ENCODE results near the gene LCTL.
A peak's percentile ranks its signal among the peaks of the same experiment; 100 is the strongest.
"Not testable (repeated sequence)": the region's sequence is repeated elsewhere in the genome, so short reads cannot be mapped to it uniquely, and the experiment has no call there.

Gene LCTL

DNA sequence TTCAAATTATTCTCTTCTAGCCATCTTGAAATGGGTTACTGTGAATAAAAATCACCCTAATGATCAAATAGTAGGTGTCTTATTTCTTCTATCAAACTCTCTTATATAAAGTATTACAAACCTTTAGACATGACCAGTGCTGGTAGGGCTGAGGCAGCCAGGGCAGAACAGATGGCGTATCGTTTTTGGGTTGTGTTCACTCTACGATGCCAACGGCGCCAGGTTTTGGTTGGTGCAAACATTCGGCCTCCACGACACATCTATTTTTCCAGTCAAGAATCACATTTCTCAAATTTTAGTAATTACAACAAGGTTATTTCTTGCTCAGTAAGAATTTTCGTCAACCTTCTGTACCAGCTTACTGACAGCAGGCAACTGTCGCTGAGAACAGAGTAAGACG lies 63.3 kb downstream of the LCTL start:
- Histone ChIP-seq H3K27ac (ENCODE audit: low read depth, low read length, poor library complexity, severe bottlenecking) (peak overlapping the region; percentile 86), H3K36me3 (ENCODE audit: insufficient read depth, low read length) (peaks cover 65% of the 10 kb centered on the region), H3K9me2 (ENCODE audit: low read depth, low read length) (no peaks in the 10 kb centered on the region), H3K27me3 (ENCODE audit: insufficient read depth, low read length) (no peaks in the 10 kb centered on the region), H3K9ac (ENCODE audit: low read length) (peak overlapping the region; percentile 89), H4K20me1 (ENCODE audit: insufficient read depth, low read length) (no peaks in the 10 kb centered on the region), H3K4me2 (ENCODE audit: low read length) (peak overlapping the region; percentile 95), H3K79me2 (ENCODE audit: insufficient read depth, low read length) (peaks cover 47% of the 10 kb centered on the region), H3F3A (ENCODE audit: insufficient read depth, low read length) (peaks cover 31% of the 10 kb centered on the region), H2AFZ (ENCODE audit: low read length) (no peak overlapping the region), H3K4me3 (ENCODE audit: low read depth, low read length, poor library complexity, severe bottlenecking) (peak overlapping the region; percentile 96), H3K9me3 (ENCODE audit: low read length) (no peaks in the 10 kb centered on the region), H3K4me1 (ENCODE audit: insufficient read depth, low read length, severe bottlenecking) (peaks cover 42% of the 10 kb centered on the region)
- TF ChIP-seq CTCF (IDR thresholded peaks at IDR 0.05; ENCODE audit: low read length) = no peak
- TF ChIP-seq EZH2 (IDR thresholded peaks at IDR 0.05; ENCODE audit: borderline replicate concordance, low read length) = no peak

GRCh38 chr15:66500346-66500745 lies 65.5 kb downstream of the LCTL start:
- H3K79me2 ChIP-seq (ENCODE audit: insufficient read depth, low read length) = peaks cover 35% of the 10 kb centered on the region
- H3F3A ChIP-seq (ENCODE audit: insufficient read depth, low read length) = peaks cover 31% of the 10 kb centered on the region
- not testable (repeated sequence) for H3K9me3 ChIP-seq (ENCODE audit: low read length); H3K9me2 ChIP-seq (ENCODE audit: low read depth, low read length); H4K20me1 ChIP-seq (ENCODE audit: insufficient read depth, low read length); H2AFZ ChIP-seq (ENCODE audit: low read length); H3K27me3 ChIP-seq (ENCODE audit: insufficient read depth, low read length); H3K4me2 ChIP-seq (ENCODE audit: low read length); H3K4me3 ChIP-seq (ENCODE audit: low read depth, low read length, poor library complexity, severe bottlenecking); H3K9ac ChIP-seq (ENCODE audit: low read length); H3K27ac ChIP-seq (ENCODE audit: low read depth, low read length, poor library complexity, severe bottlenecking)
- peaks cover 79% of the 10 kb centered on the region for H3K36me3 ChIP-seq (ENCODE audit: insufficient read depth, low read length)
- peaks cover 42% of the 10 kb centered on the region for H3K4me1 ChIP-seq (ENCODE audit: insufficient read depth, low read length, severe bottlenecking)

- Histone ChIP-seq H3K4me1 (ENCODE audit: insufficient read depth, low read length, severe bottlenecking) (peaks cover 41% of the 10 kb centered on the region), H3K9me3 (ENCODE audit: low read length) (no peaks in the 10 kb centered on the region), H3K9me2 (ENCODE audit: low read depth, low read length) (no peaks in the 10 kb centered on the region), H3F3A (ENCODE audit: insufficient read depth, low read length) (peaks cover 27% of the 10 kb centered on the region), H3K27me3 (ENCODE audit: insufficient read depth, low read length) (no peaks in the 10 kb centered on the region), H3K79me2 (ENCODE audit: insufficient read depth, low read length) (peaks cover 22% of the 10 kb centered on the region), H4K20me1 (ENCODE audit: insufficient read depth, low read length) (no peaks in the 10 kb centered on the region), H3K4me2 (ENCODE audit: low read length) (no peak overlapping the region), H3K36me3 (ENCODE audit: insufficient read depth, low read length) (peaks cover 88% of the 10 kb centered on the region), H3K4me3 (ENCODE audit: low read depth, low read length, poor library complexity, severe bottlenecking) (no peak overlapping the region), H3K27ac (ENCODE audit: low read depth, low read length, poor library complexity, severe bottlenecking) (peak overlapping the region; percentile 79), H2AFZ (ENCODE audit: low read length) (no peak overlapping the region), H3K9ac (ENCODE audit: low read length) (no peak overlapping the region)
- TF ChIP-seq CTCF (IDR thresholded peaks at IDR 0.05; ENCODE audit: low read length) = peak; percentile 54
- no peak for TF ChIP-seq EZH2 (IDR thresholded peaks at IDR 0.05; ENCODE audit: borderline replicate concordance, low read length)
Observed at GRCh38 chr15:66498501-66499386, 67.1 kb downstream of the LCTL start.

All from OCI-LY1 (cell line).